Caco-2 (cell line): ENCODE measurements around the gene CXCR6. TPM values are rescaled to one million over a fixed set of nuclear protein-coding genes. Genes with fewer than 3 reads are reported as not detected.

Experiments
- BruUV-seq: library from RNA; stranded (reverse); fragments of 400-500 nt; replicated peaks from 2 replicates; lab custom pipeline; 2021; lab: Mats Ljungman, UMichigan
- CTCF ChIA-PET: fragments of 300-600 bp; sonication (Branson Sonifier 250); formaldehyde crosslinking; loops from one replicate; lab custom pipeline; 2022; ENCODE audit warnings: antibody characterized with exemption; lab: Charles Lee
- POLR2A ChIA-PET: fragments of 300-600 bp; sonication (Branson Sonifier 250); formaldehyde crosslinking; loops from one replicate; lab custom pipeline; 2022; ENCODE audit warnings: antibody characterized with exemption; lab: Charles Lee
- DNase-seq, 2 experiments: peaks; one replicate each; pipeline versions ENCODE4 v3.0.0 to v3.0.0-alpha.2; 2020 to 2022
- H3K27me3 ChIP-seq: replicated peaks from 2 replicates; pipeline ENCODE4 v1.6.0; 2011; ENCODE audit warnings: low read length; ENCODE audit not compliant: control insufficient read depth, insufficient read depth
- H3K36me3 ChIP-seq: 2 replicates; pipeline ENCODE4 v1.5.1; 2011; ENCODE audit warnings: low read length; ENCODE audit not compliant: control insufficient read depth, insufficient read depth
- H3K4me1 ChIP-seq: fragments of 250-450 bp; sonication (Bioruptor Pico); 2 replicates; pipeline ENCODE4 v1.5.1; 2020; ENCODE audit warnings: mild to moderate bottlenecking
- H3K4me3 ChIP-seq: 2 replicates; pipeline ENCODE4 v1.5.1; 2011; ENCODE audit warnings: low read depth, mild to moderate bottlenecking, control low read depth, low read length
- H3K9me3 ChIP-seq: fragments of 250-450 bp; sonication (Bioruptor Pico); 2 replicates; pipeline ENCODE4 v1.5.1; 2020; ENCODE audit warnings: mild to moderate bottlenecking, moderate library complexity
- H3K27ac Mint-ChIP-seq: one replicate; pipeline ENCODE4 v1.8.0; 2022; ENCODE audit warnings: mixed read lengths; ENCODE audit not compliant: unreplicated experiment
- H3K27me3 Mint-ChIP-seq: one replicate; pipeline ENCODE4 v1.8.0; 2022; ENCODE audit warnings: mixed read lengths; ENCODE audit not compliant: insufficient read depth, unreplicated experiment
- H3K36me3 Mint-ChIP-seq: one replicate; pipeline ENCODE4 v1.8.0; 2022; ENCODE audit warnings: mild to moderate bottlenecking, mixed read lengths; ENCODE audit not compliant: insufficient read depth, unreplicated experiment
- H3K4me1 Mint-ChIP-seq: one replicate; pipeline ENCODE4 v1.8.0; 2022; ENCODE audit warnings: low read depth, mixed read lengths; ENCODE audit not compliant: unreplicated experiment
- H3K4me3 Mint-ChIP-seq: one replicate; pipeline ENCODE4 v1.8.0; 2022; ENCODE audit warnings: mild to moderate bottlenecking, moderate library complexity, mixed read lengths; ENCODE audit not compliant: unreplicated experiment
- H3K9me3 Mint-ChIP-seq: one replicate; pipeline ENCODE4 v1.8.0; 2022; ENCODE audit warnings: mixed read lengths; ENCODE audit not compliant: unreplicated experiment
- intact Hi-C: fragments of 100-400 bp; cut with micrococcal nuclease; formaldehyde crosslinking; loops from one replicate; pipeline ENCODE4 v1.10.0; 2022; ENCODE audit not compliant: unreplicated experiment
- total RNA-seq: library from RNA; stranded (reverse); gene quantifications from 2 replicates; pipeline ENCODE4 v1.2.3, GENCODE V29; 2022
- TF ChIP-seq, protein P1 (sequence below), 2 experiments: fragments of 200-600 bp in 1 of 2; IDR thresholded peaks; 1 replicate in 1 of 2; 2 replicates in 1 of 2; pipeline versions ENCODE4 v1.5.1 to v1.8.0; 2011 to 2022; ENCODE audit warnings: antibody characterized with exemption in 1 of 2, control low read depth in 1 of 2, inconsistent platforms in 1 of 2, low read depth in 1 of 2, low read length in 1 of 2, mild to moderate bottlenecking in 1 of 2, moderate library complexity in 1 of 2; ENCODE audit not compliant: insufficient read depth in 1 of 2, severe bottlenecking in 1 of 2, unreplicated experiment in 1 of 2

The CXCR6 gene
- total RNA-seq, 1 experiment from 2014 or later = not detected

DNA sequence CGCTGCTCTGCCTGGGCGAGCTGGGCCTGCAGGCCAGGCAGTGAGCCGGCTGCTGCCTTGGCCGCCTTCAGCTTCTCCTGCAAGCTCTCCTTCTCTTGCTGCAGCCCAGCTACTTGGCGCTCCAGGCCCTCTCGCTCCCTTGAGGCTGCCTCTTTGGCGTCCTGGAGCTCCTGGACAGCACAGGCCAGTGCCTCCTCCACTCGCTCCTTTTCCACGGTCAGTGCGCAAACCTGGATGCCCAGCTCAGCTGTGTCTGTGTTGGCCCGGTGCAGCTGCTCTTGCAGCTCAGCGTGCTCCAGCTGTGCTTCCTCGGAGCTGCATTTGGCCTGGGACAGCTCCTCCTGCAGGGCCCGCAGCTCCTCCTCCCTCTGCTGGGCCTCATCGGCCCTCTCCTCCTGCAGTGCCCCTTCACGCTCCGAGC, 23.1 kb downstream of the CXCR6 start:
- H3K27ac Mint-ChIP-seq = no peak overlapping the region
- no TSS peak for BruUV-seq
- DNase-seq = no peak
- H3K27me3 ChIP-seq = no peaks in the 10 kb centered on the region
- no peaks in the 10 kb centered on the region for H3K4me1 ChIP-seq
- intact Hi-C loops = no loop called here
- no peak overlapping the region for H3K4me3 ChIP-seq
- TF ChIP-seq, protein P1, sequence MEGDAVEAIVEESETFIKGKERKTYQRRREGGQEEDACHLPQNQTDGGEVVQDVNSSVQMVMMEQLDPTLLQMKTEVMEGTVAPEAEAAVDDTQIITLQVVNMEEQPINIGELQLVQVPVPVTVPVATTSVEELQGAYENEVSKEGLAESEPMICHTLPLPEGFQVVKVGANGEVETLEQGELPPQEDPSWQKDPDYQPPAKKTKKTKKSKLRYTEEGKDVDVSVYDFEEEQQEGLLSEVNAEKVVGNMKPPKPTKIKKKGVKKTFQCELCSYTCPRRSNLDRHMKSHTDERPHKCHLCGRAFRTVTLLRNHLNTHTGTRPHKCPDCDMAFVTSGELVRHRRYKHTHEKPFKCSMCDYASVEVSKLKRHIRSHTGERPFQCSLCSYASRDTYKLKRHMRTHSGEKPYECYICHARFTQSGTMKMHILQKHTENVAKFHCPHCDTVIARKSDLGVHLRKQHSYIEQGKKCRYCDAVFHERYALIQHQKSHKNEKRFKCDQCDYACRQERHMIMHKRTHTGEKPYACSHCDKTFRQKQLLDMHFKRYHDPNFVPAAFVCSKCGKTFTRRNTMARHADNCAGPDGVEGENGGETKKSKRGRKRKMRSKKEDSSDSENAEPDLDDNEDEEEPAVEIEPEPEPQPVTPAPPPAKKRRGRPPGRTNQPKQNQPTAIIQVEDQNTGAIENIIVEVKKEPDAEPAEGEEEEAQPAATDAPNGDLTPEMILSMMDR (IDR thresholded peaks at IDR 0.05; ENCODE audit: insufficient read depth in 1 of 2, low read depth in 1 of 2, low read length in 1 of 2, severe bottlenecking in 1 of 2, unreplicated experiment in 1 of 2) = no peak
- H3K36me3 ChIP-seq = peaks cover 3% of the 10 kb centered on the region; the same call in 1 of the 2 replicates
- H3K4me1 Mint-ChIP-seq = no peaks in the 10 kb centered on the region
- no peaks in the 10 kb centered on the region for H3K9me3 ChIP-seq
- no peaks in the 10 kb centered on the region for H3K27me3 Mint-ChIP-seq
- peaks cover 25% of the 10 kb centered on the region for H3K36me3 Mint-ChIP-seq
- H3K9me3 Mint-ChIP-seq = no peaks in the 10 kb centered on the region
- POLR2A ChIA-PET = no interaction called here
- H3K4me3 Mint-ChIP-seq = no peak overlapping the region
- CTCF ChIA-PET = no interaction called here

DNA sequence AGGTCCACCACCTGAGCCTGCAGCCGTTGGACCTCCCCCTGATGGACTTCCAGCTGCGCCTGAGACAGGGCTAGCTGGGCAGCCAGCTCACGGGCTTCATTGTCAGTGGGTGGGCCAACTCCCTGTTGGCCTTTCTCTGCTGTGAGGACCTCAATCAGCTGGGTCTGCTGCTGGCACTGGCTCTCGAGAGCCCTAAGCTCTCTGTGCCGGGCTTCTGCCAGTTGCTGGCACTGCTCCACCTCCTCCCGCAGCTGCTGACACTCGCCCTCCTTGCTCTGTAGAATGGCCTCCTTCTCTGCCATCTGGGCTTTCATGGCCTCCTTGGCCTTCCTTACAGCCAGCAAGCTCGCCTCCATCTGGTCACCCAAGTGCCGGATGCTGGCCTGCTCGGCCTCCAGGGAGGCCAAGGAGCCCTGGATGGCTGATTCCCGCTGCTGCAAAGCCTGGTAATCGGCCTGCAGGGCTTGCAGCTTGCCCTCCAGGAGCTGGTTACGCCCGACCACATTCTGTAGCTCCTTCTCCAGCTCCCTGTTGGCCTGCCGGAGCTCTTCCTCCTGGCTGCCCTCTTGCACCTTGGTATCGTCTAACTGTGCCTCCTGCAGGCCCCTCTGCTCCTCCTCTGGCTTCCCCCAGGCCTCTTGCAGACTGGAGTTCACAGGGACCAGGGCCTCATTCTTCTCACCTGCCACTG, 23.8 kb downstream of the CXCR6 start:
- no peaks in the 10 kb centered on the region for H3K4me1 Mint-ChIP-seq
- Histone ChIP-seq H3K4me1 (no peaks in the 10 kb centered on the region), H3K36me3 (peaks cover 3% of the 10 kb centered on the region; the same call in 1 of the 2 replicates), H3K9me3 (no peaks in the 10 kb centered on the region), H3K27me3 (no peaks in the 10 kb centered on the region), H3K4me3 (no peak overlapping the region)
- intact Hi-C loops = no loop called here
- ChIA-PET POLR2A (no interaction called here), CTCF (no interaction called here)
- no peaks in the 10 kb centered on the region for H3K27me3 Mint-ChIP-seq
- H3K4me3 Mint-ChIP-seq = no peak overlapping the region
- DNase-seq = no peak
- peak overlapping the region; percentile 53 for H3K27ac Mint-ChIP-seq
- no peaks in the 10 kb centered on the region for H3K9me3 Mint-ChIP-seq
- no TSS peak for BruUV-seq
- TF ChIP-seq, protein P1 (IDR thresholded peaks at IDR 0.05; ENCODE audit: insufficient read depth in 1 of 2, low read depth in 1 of 2, low read length in 1 of 2, severe bottlenecking in 1 of 2, unreplicated experiment in 1 of 2) = no peak
- H3K36me3 Mint-ChIP-seq = peaks cover 25% of the 10 kb centered on the region

DNA sequence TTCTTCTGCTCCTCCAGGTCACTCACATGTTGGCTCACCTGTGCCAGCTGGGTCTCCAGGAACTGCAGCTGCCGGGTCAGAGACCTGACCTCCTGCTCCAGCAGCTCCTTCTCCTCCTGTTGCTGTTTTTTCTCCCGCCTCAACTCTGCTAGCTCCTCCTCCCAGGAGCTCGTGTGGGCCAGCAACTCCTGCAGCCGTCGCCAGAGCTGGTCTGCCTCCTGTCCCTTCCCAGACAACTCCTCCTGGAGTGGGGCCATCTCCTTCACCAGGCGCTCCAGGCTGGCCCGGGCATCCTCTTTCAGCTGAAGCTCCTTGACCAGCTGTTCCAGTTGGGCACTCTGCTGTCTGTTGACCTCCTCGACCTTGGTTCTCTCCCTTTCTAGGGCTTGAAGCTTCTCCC, 24.5 kb downstream of the CXCR6 start:
- Mint-ChIP-seq H3K36me3 (peaks cover 25% of the 10 kb centered on the region), H3K27ac (peak overlapping the region; percentile 53), H3K4me3 (no peak overlapping the region), H3K9me3 (no peaks in the 10 kb centered on the region), H3K4me1 (no peaks in the 10 kb centered on the region), H3K27me3 (no peaks in the 10 kb centered on the region)
- ChIA-PET CTCF (interaction anchor here (0.5 kb wide), 1 partner anchor 122 kb away, joined by 6 read pairs; no protein-coding TSS in a partner anchor), POLR2A (no interaction called here)
- no peaks in the 10 kb centered on the region for H3K4me1 ChIP-seq
- peaks cover 3% of the 10 kb centered on the region; the same call in 1 of the 2 replicates for H3K36me3 ChIP-seq
- no peak overlapping the region for H3K4me3 ChIP-seq
- BruUV-seq = no TSS peak
- no peak for DNase-seq
- intact Hi-C loops = no loop called here
- no peaks in the 10 kb centered on the region for H3K27me3 ChIP-seq
- TF ChIP-seq, protein P1 (IDR thresholded peaks at IDR 0.05; ENCODE audit: insufficient read depth in 1 of 2, low read depth in 1 of 2, low read length in 1 of 2, severe bottlenecking in 1 of 2, unreplicated experiment in 1 of 2) = no peak
- no peaks in the 10 kb centered on the region for H3K9me3 ChIP-seq
